GM12872 (cell line): ENCODE data around the gene ATP13A1.

ENCODE experiments used
- CTCF ChIP-seq: IDR thresholded peaks from 3 replicates; pipeline ENCODE4 v1.5.1; 2011; ENCODE audit warnings: low read depth, mild to moderate bottlenecking, low read length, moderate library complexity; ENCODE audit not compliant: insufficient read depth

ATP13A1 gene

GRCh38 chr19:19691683-19692082 is 28.2 kb upstream of the ATP13A1 start:
- TF ChIP-seq CTCF: no peak

- no peak for TF ChIP-seq CTCF
Observed at GRCh38 chr19:19687090-19687489, 23.6 kb upstream of the ATP13A1 start.

- no peak for TF ChIP-seq CTCF
Observed at GRCh38 chr19:19686580-19686979, 23.1 kb upstream of the ATP13A1 start.

- TF ChIP-seq CTCF: no peak
Observed at GRCh38 chr19:19679176-19680073, 15.9 kb upstream of the ATP13A1 start.

GRCh38 chr19:19677579-19677978 is 14.1 kb upstream of the ATP13A1 start:
- no peak for TF ChIP-seq CTCF

GRCh38 chr19:19674315-19674714 is 10.8 kb upstream of the ATP13A1 start:
- TF ChIP-seq CTCF: no peak

GRCh38 chr19:19672816-19673215 is 9.3 kb upstream of the ATP13A1 start:
- TF ChIP-seq CTCF: no peak
